NCI-H2227 (cell line): ENCODE data around the gene KCNAB2.

Source experiments
- DNase-seq: peaks from one replicate; lab custom pipeline; 2025; ENCODE audit not compliant: unreplicated experiment; lab: John Stamatoyannopoulos, UW

The KCNAB2 gene

GRCh38 chr1:6144647-6145395 lies 99.1 kb downstream of the KCNAB2 start:
- no peak for DNase-seq

- DNase-seq, result no peak
Observed at GRCh38 chr1:6145396-6145750, 99.7 kb downstream of the KCNAB2 start.

GRCh38 chr1:6145864-6146410 lies 100.2 kb downstream of the KCNAB2 start:
- DNase-seq, result no peak

GRCh38 chr1:6148497-6149241 lies 103.0 kb downstream of the KCNAB2 start:
- DNase-seq, result no peak

- DNase-seq, result no peak
Observed at GRCh38 chr1:6149597-6149996, 103.9 kb downstream of the KCNAB2 start.

- no peak for DNase-seq
Observed at GRCh38 chr1:6150006-6150938, 104.6 kb downstream of the KCNAB2 start.
